HepG2 (cell line): ENCODE results near the gene COX5B. TPM values are rescaled to one million over a fixed set of nuclear protein-coding genes. Genes with fewer than 3 reads are reported as not detected.

ENCODE experiments used
- ATAC-seq: fragments of 200-7000 bp; cut with Tn5 transposase; 3 replicates; pipeline ENCODE4 v1.9.1; 2020; ENCODE audit warnings: mild to moderate bottlenecking, moderate library complexity
- BruUV-seq: library from RNA; stranded (reverse); fragments of 400-500 nt; replicated peaks from 2 replicates; lab custom pipeline; 2021; lab: Mats Ljungman, UMichigan
- CTCF ChIA-PET: fragments of 300-600 bp; formaldehyde crosslinking; extraction: SDS; loops from one replicate; lab custom pipeline; 2021; ENCODE audit warnings: low total read pairs, inconsistent platforms, low intra/inter-chr PET ratio; lab: Yijun Ruan, JAX
- POLR2A ChIA-PET: fragments of 350-600 bp; sonication (Branson Sonifier 250); formaldehyde crosslinking; loops from one replicate; lab custom pipeline; 2020; ENCODE audit warnings: antibody characterized with exemption, inconsistent platforms; lab: Yijun Ruan, JAX
- DNase-seq: peaks from one replicate; pipeline ENCODE4 v3.0.0-alpha.2; 2015; ENCODE audit warnings: low spot score
- FAIRE-seq: peaks from 3 replicates; lab custom pipeline; 2011; peaks lifted over from hg19 to GRCh38; lab: Jason Lieb, UNC
- H2AFZ ChIP-seq: one replicate; pipeline ENCODE4 v1.6.1; 2011; ENCODE audit warnings: low read length, inconsistent platforms
- H3K27ac ChIP-seq: fragments of 300-600 bp; 3 replicates; pipeline ENCODE4 v1.8.0; 2011; ENCODE audit warnings: mixed run types, mild to moderate bottlenecking, mixed read lengths, low read length, inconsistent platforms; ENCODE audit not compliant: insufficient read depth; ENCODE audit errors: extremely low read length
- H3K27me3 ChIP-seq, 2 experiments: fragments of 200-600 bp in 1 of 2; 2 replicates in 1 of 2; 3 replicates in 1 of 2; pipeline versions ENCODE4 v1.6.0 to v1.8.0; 2011; ENCODE audit warnings: low read length in 2 of 2, mild to moderate bottlenecking in 2 of 2, moderate library complexity in 2 of 2, inconsistent platforms in 1 of 2; ENCODE audit not compliant: insufficient read depth in 2 of 2, control insufficient read depth in 1 of 2
- H3K36me3 ChIP-seq, 2 experiments: fragments of 200-600 bp in 1 of 2; replicated peaks in 1 of 2; 2 replicates in 1 of 2; 3 replicates in 1 of 2; pipeline versions ENCODE4 v1.5.1 to v1.8.0; 2011; ENCODE audit warnings: low read length in 2 of 2, inconsistent platforms in 1 of 2; ENCODE audit not compliant: insufficient read depth in 2 of 2, control insufficient read depth in 1 of 2
- H3K4me1 ChIP-seq: 2 replicates; pipeline ENCODE4 v1.5.1; 2012; ENCODE audit warnings: low read length, inconsistent platforms; ENCODE audit not compliant: insufficient read depth
- H3K4me2 ChIP-seq: 2 replicates; pipeline ENCODE4 v1.6.0; 2011; ENCODE audit warnings: low read depth, low read length, inconsistent platforms
- H3K4me3 ChIP-seq, 3 experiments: fragments of 200-600 bp in 1 of 3; sonication (generic), shearing (Covaris generic) in 1 of 3; replicated peaks in 1 of 3; 2 replicates each; pipeline ENCODE4 v1.5.1; 2011 to 2016; ENCODE audit warnings: low read length in 3 of 3, inconsistent platforms in 2 of 3, low read depth in 2 of 3, mild to moderate bottlenecking in 2 of 3, control low read depth in 1 of 3, mixed read lengths in 1 of 3; ENCODE audit not compliant: insufficient read depth in 1 of 3
- H3K79me2 ChIP-seq: one replicate; pipeline ENCODE4 v1.6.1; 2011; ENCODE audit warnings: low read length, inconsistent platforms; ENCODE audit not compliant: insufficient read depth
- H3K9ac ChIP-seq: 2 replicates; pipeline ENCODE4 v1.6.0; 2011; ENCODE audit warnings: mild to moderate bottlenecking, low read depth, low read length, inconsistent platforms; ENCODE audit not compliant: insufficient read depth
- H3K9me3 ChIP-seq: 2 replicates; pipeline ENCODE4 v1.5.1; 2012; ENCODE audit warnings: mild to moderate bottlenecking, low read length
- H4K20me1 ChIP-seq: 2 replicates; pipeline ENCODE4 v1.6.0; 2011; ENCODE audit warnings: inconsistent platforms, mild to moderate bottlenecking, low read length, moderate library complexity; ENCODE audit not compliant: insufficient read depth
- ARNT2 ChIP-seq: sonication (generic); formaldehyde crosslinking; IDR thresholded peaks from 2 replicates; pipeline ENCODE4 v1.8.0; 2022; ENCODE audit warnings: mild to moderate bottlenecking, low read depth, missing genetic modification reagents, moderate library complexity
- HNF4A ChIP-seq: sonication (generic); formaldehyde crosslinking; IDR thresholded peaks from 2 replicates; pipeline ENCODE4 v1.4.0; 2020; ENCODE audit warnings: missing genetic modification reagents
- KLF9 ChIP-seq: IDR thresholded peaks from 2 replicates; pipeline ENCODE4 v1.6.1; 2016; ENCODE audit warnings: low read depth
- NCOR1 ChIP-seq: fragments of 200-600 bp; sonication (generic); IDR thresholded peaks from 2 replicates; pipeline ENCODE4 v1.7.0; 2017; ENCODE audit warnings: antibody characterized with exemption, low read length, borderline replicate concordance
- POLR2A ChIP-seq, 2 experiments: IDR thresholded peaks; 2 replicates each; pipeline ENCODE4 v1.6.1; 2011; ENCODE audit warnings: low read depth in 2 of 2, low read length in 2 of 2, mild to moderate bottlenecking in 1 of 2, moderate library complexity in 1 of 2; ENCODE audit not compliant: insufficient read depth in 1 of 2
- SAP130 ChIP-seq: IDR thresholded peaks from 2 replicates; pipeline ENCODE4 v1.6.1; 2016; ENCODE audit warnings: low read depth
- ZFP90 ChIP-seq: sonication (generic); formaldehyde crosslinking; IDR thresholded peaks from 2 replicates; pipeline ENCODE4 v1.8.0; 2022; ENCODE audit warnings: missing genetic modification reagents, mild to moderate bottlenecking, inconsistent platforms, borderline replicate concordance
- ZIK1 ChIP-seq: sonication (generic); formaldehyde crosslinking; IDR thresholded peaks from 2 replicates; pipeline ENCODE4 v1.5.0; 2020; ENCODE audit warnings: mild to moderate bottlenecking, low read depth, missing genetic modification reagents, borderline replicate concordance
- ZNF101 ChIP-seq: sonication (generic); formaldehyde crosslinking; IDR thresholded peaks from 2 replicates; pipeline ENCODE4 v1.4.0; 2020; ENCODE audit warnings: mild to moderate bottlenecking, low read depth, missing genetic modification reagents, borderline replicate concordance
- ZNF567 ChIP-seq: sonication (generic); formaldehyde crosslinking; IDR thresholded peaks from 2 replicates; pipeline ENCODE4 v1.8.1; 2023; ENCODE audit warnings: mild to moderate bottlenecking, missing genetic modification reagents, borderline replicate concordance
- ZNF605 ChIP-seq: sonication (generic); formaldehyde crosslinking; IDR thresholded peaks from 2 replicates; pipeline ENCODE4 v1.8.0; 2022; ENCODE audit warnings: mild to moderate bottlenecking, missing genetic modification reagents
- ZNF614 ChIP-seq: IDR thresholded peaks from 2 replicates; pipeline ENCODE4 v1.6.1; 2018; ENCODE audit warnings: missing biosample characterization, missing genetic modification reagents, inconsistent platforms, borderline replicate concordance
- ZNF724P ChIP-seq: sonication (generic); formaldehyde crosslinking; IDR thresholded peaks from 2 replicates; pipeline ENCODE4 v1.8.0; 2022; ENCODE audit warnings: missing genetic modification reagents, borderline replicate concordance
- WGBS: methylation state at CpG from one replicate; pipeline ENCODE4 v1.1.6; 2017; ENCODE audit warnings: low lambda C conversion rate; 5-methylcytosine and 5-hydroxymethylcytosine counted together
- in situ Hi-C: cut with HindIII; loops from 2 replicates; pipeline ENCODE4 v1.10.0; 2017; ENCODE audit warnings: low pct_unique_long_range_greater_than_20kb; ENCODE audit not compliant: extremely low pct_ligation_motif_present
- intact Hi-C: fragments of 100-400 bp; cut with micrococcal nuclease; formaldehyde crosslinking; loops from one replicate; pipeline ENCODE4 v1.10.0; 2022; ENCODE audit not compliant: unreplicated experiment
- polyA plus RNA-seq, 8 experiments: library from polyadenylated mRNA; depleted of rRNA in 3 of 8; stranded (reverse) in 7 of 8; unstranded in 1 of 8; fragments of >200 nt; fragmentation: Illumina TruSeq in 4 of 8; extraction: Trizol in 4 of 8; gene quantifications; 2 replicates each; pipeline versions ENCODE4 v1.2.1 to v1.2.3, GENCODE V29; 2011 to 2016; ENCODE audit warnings: low read depth in 4 of 8, missing spikeins in 1 of 8, mixed read lengths in 1 of 8; ENCODE audit not compliant: insufficient read depth in 1 of 8
- total RNA-seq, 5 experiments: library from RNA; depleted of rRNA; stranded (reverse); fragments of >200 nt; fragmentation: Illumina TruSeq; extraction: Trizol; gene quantifications; 2 replicates each; pipeline ENCODE4 v1.2.3, GENCODE V29; 2016; ENCODE audit warnings: low read depth in 1 of 5

Gene COX5B
- total and polyA plus RNA-seq, 2 of the 13 experiments (the other 11 are each of a cell fraction or from before 2014, with no cell fraction given): 453 to 536 TPM

DNA sequence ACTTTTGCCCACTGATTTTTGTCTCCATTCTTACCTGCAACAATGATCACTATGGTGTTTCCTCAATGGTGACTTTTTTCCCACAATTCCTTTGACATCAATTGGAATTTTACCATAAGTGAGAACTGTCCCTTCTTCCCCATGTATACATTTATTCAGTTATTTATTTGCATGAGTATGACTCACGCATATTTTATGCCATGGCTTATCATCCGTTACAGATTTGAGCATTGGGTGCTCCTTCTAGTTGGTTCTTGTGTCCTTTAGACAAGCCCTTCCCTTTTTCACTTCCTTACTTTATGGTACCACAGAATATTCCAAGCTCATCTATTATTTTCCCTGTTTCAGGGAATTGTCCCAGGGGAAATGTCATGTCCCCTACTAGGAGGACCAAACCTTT lies 7.6 kb downstream of the COX5B start:
- no peaks in the 10 kb centered on the region for H3K79me2 ChIP-seq
- no peaks in the 10 kb centered on the region for H3K27me3 ChIP-seq
- TSS peak; percentile 33 for BruUV-seq
- TF ChIP-seq POLR2A (IDR thresholded peaks at IDR 0.05; ENCODE audit: insufficient read depth in 1 of 2, low read depth in 2 of 2, low read length in 2 of 2) (peak in 1 of 2 experiments; percentile 17; a peak in 1 of 4 replicates), NCOR1 (no peak)
- POLR2A ChIA-PET: interaction anchor here (1.6 to 12.2 kb wide), 3 partner anchors 7 to 1585 kb away, joined by 3 to 298 read pairs (median 35); partner anchors contain the start of genes ACTR1B and COX5B
- intact Hi-C loops: no loop called here
- H3K36me3 ChIP-seq: peaks cover 12 to 37% of the 10 kb centered on the region in 2 experiments
- FAIRE-seq (no peak), DNase-seq (no peak), ATAC-seq (no peak)
- H3K4me3 ChIP-seq: no peak overlapping the region
- no peaks in the 10 kb centered on the region for H4K20me1 ChIP-seq
- no peak overlapping the region for H3K9ac ChIP-seq
- no peak overlapping the region for H3K4me2 ChIP-seq
- WGBS: 93% methylated on average over 2 of the region's 2 CpGs
- peaks cover 8% of the 10 kb centered on the region; the same call in 1 of the 2 replicates for H3K9me3 ChIP-seq
- in situ Hi-C loops: loop anchor here (25.0 kb wide), 1 partner anchor 1591 kb away; no protein-coding TSS in a partner anchor
- CTCF ChIA-PET: no interaction called here
- no peak overlapping the region for H3K27ac ChIP-seq
- no peaks in the 10 kb centered on the region for H3K4me1 ChIP-seq
- no peak overlapping the region for H2AFZ ChIP-seq

DNA sequence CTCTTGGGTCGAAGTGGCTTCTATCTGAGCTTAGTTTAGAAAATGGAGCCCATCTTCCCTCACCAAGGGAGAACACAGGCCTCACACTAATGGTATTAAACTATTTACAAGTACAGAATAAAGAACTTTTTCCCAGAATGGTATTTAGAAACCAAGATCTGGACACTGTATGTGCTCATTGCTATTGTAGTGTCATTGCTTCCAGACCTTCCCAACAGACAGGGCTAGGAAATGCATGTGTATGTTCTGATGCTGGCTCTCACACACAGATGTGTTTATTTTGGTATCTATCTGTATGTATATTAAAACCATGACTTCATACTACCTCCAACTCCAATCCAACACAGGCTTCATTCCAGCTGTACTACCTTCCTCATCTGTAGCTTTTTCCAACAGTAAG lies 8.0 kb downstream of the COX5B start:
- in situ Hi-C loops: loop anchor here (25.0 kb wide), 1 partner anchor 1592 kb away; no protein-coding TSS in a partner anchor
- Histone ChIP-seq H3K9me3 (peaks cover 8% of the 10 kb centered on the region; the same call in 1 of the 2 replicates), H3K4me3 (no peak overlapping the region), H2AFZ (no peak overlapping the region), H4K20me1 (no peaks in the 10 kb centered on the region), H3K36me3 (peaks cover 15 to 37% of the 10 kb centered on the region in 2 experiments), H3K79me2 (no peaks in the 10 kb centered on the region), H3K9ac (no peak overlapping the region), H3K27ac (no peak overlapping the region), H3K27me3 (no peaks in the 10 kb centered on the region), H3K4me2 (no peak overlapping the region), H3K4me1 (no peaks in the 10 kb centered on the region)
- intact Hi-C loops: no loop called here
- DNase-seq (no peak), ATAC-seq (no peak), FAIRE-seq (no peak)
- CTCF ChIA-PET: no interaction called here
- POLR2A ChIA-PET: interaction anchor here (1.6 to 12.2 kb wide), 3 partner anchors 8 to 1586 kb away, joined by 3 to 298 read pairs (median 35); partner anchors contain the start of genes ACTR1B and COX5B
- BruUV-seq: no TSS peak
- TF ChIP-seq ZFP90 (CRISPR knock-in tag) (no peak), POLR2A (IDR thresholded peaks at IDR 0.05; ENCODE audit: insufficient read depth in 1 of 2, low read depth in 2 of 2, low read length in 2 of 2) (peak in 1 of 2 experiments; percentile 14; a peak in 1 of 4 replicates), ZNF567 (CRISPR knock-in tag) (no peak), ZNF614 (CRISPR knock-in tag) (no peak), ARNT2 (CRISPR knock-in tag) (no peak), ZNF605 (CRISPR knock-in tag) (peak; percentile 100), ZIK1 (CRISPR knock-in tag) (no peak), SAP130 (CRISPR knock-in tag) (no peak), ZNF101 (CRISPR knock-in tag) (no peak), HNF4A (CRISPR knock-in tag) (no peak), ZNF724P (CRISPR knock-in tag) (no peak), KLF9 (no peak)
- 97% methylated on average over 1 of the region's 1 CpG for WGBS
